H1 (cell line): ENCODE results near the gene TNIP1. TPM values are rescaled to one million over a fixed set of nuclear protein-coding genes. Genes with fewer than 3 reads are reported as not detected.

Source experiments
- EP300 ChIP-seq, 2 experiments: IDR thresholded peaks; 1 replicate in 1 of 2; 2 replicates in 1 of 2; pipeline ENCODE4 v1.6.1; 2011 to 2012; ENCODE audit warnings: low read depth in 2 of 2, low read length in 2 of 2, mild to moderate bottlenecking in 2 of 2, borderline replicate concordance in 1 of 2, inconsistent platforms in 1 of 2, moderate library complexity in 1 of 2
- GTF2F1 ChIP-seq: IDR thresholded peaks from 2 replicates; pipeline ENCODE4 v1.6.1; 2012; ENCODE audit warnings: low read depth, low read length, improper control_type of control experiment, borderline replicate concordance
- HDAC6 ChIP-seq: IDR thresholded peaks from one replicate; pipeline ENCODE4 v1.7.1; 2012; ENCODE audit warnings: low read depth, mild to moderate bottlenecking, inconsistent platforms, low read length, moderate library complexity
- MAFK ChIP-seq: IDR thresholded peaks from 2 replicates; pipeline ENCODE4 v1.6.1; 2012; ENCODE audit warnings: low read depth, mild to moderate bottlenecking, improper control_type of control experiment, low read length
- NRF1 ChIP-seq: IDR thresholded peaks from 2 replicates; pipeline ENCODE4 v1.6.1; 2011; ENCODE audit warnings: mild to moderate bottlenecking, low read depth, low read length, improper control_type of control experiment
- POLR2A ChIP-seq, 2 experiments: IDR thresholded peaks; 1 replicate in 1 of 2; 2 replicates in 1 of 2; pipeline ENCODE4 v1.6.1; 2011; ENCODE audit warnings: low read depth in 2 of 2, low read length in 2 of 2, mild to moderate bottlenecking in 2 of 2; ENCODE audit errors: control extremely low read depth in 1 of 2
- polyA plus RNA-seq, 7 experiments: library from polyadenylated mRNA; depleted of rRNA in 3 of 7; stranded (reverse) in 5 of 7; unstranded in 2 of 7; fragments of >200 nt in 5 of 7; fragments of 200-250 nt in 2 of 7; gene quantifications; 1 replicate in 5 of 7; 2 replicates in 1 of 7; 4 replicates in 1 of 7; pipeline versions ENCODE4 v1.2.1 to v1.2.3, GENCODE V29; 2011 to 2013; ENCODE audit warnings: missing spikeins in 2 of 7, mixed read lengths in 2 of 7
- total RNA-seq: library from RNA; stranded (reverse); fragmentation: NEBNext Ultra II Directional; extraction: Animal tissue kit (Norgen Biotek cat#: 25700); gene quantifications from 2 replicates; pipeline ENCODE4 v1.2.1, GENCODE V29; 2021

TNIP1 gene
- total and polyA plus RNA-seq, 2 of the 8 experiments (the other 6 are each of a cell fraction or from before 2014, with no cell fraction given) = 14.2 to 31.9 TPM

DNA sequence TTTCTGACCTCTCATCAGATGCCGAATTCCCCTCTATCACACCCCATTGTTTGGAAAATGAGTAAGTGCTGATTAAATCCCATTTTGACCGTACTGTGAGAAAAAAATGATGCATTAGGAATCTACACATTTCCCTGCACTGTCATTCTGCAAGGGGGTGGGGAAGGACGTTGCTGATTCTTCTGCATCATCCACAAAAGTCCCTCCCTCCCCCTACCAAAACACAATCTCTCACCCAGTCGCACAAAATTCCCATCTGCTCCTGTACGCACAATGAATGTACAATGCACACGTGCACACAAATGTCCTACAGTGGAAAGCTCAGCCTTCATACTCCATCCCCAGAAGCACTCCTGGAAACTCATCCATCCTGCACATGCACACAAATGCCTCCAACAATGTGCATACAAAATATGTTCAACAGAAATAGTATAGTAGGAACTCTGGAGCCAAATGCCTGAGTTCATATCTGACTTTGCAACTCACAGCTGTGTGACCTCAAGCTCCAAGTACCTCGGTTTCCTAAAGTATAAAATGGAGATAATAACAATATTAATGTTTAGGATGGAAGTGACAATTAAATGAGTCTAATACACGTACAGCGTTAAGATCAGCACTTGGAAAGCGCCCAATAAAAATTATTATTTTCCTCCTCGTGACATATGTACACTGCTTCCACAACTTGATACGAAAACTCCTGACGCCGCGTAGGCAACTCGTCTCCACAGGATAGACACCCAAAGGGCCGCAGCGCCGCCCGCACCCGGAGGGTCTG, 809 bp downstream of the TNIP1 start (continued):
- TF ChIP-seq GTF2F1 (no peak), POLR2A (IDR thresholded peaks at IDR 0.05; ENCODE audit: control extremely low read depth in 1 of 2, low read depth in 2 of 2, low read length in 2 of 2) (no peak), EP300 (IDR thresholded peaks at IDR 0.05; ENCODE audit: borderline replicate concordance in 1 of 2, low read depth in 2 of 2, low read length in 2 of 2) (no peak), HDAC6 (no peak), NRF1 (no peak), MAFK (no peak)
